Astrocyte of the spinal cord (primary cell): ENCODE measurements around the gene ARAP2.
A peak's percentile ranks its signal among the peaks of the same experiment; 100 is the strongest.

Source experiments
- DNase-seq: peaks from one replicate; pipeline ENCODE4 v3.0.0; 2011; ENCODE audit warnings: low read depth, low spot score
- H3K4me3 ChIP-seq: 2 replicates; pipeline ENCODE4 v1.5.1; 2011; ENCODE audit warnings: low read depth, mild to moderate bottlenecking, low read length, moderate library complexity
- in situ Hi-C: cut with HindIII; loops from 2 replicates; pipeline ENCODE4 v1.10.0; 2017; ENCODE audit warnings: low sequenced_read_pairs
- TF ChIP-seq, protein P1 (sequence below): IDR thresholded peaks from 2 replicates; pipeline ENCODE4 v1.5.1; 2012; ENCODE audit warnings: low read depth, mild to moderate bottlenecking, low read length, inconsistent platforms

Gene ARAP2

GRCh38 chr4:36064117-36064516, 180.2 kb downstream of the ARAP2 start:
- H3K4me3 ChIP-seq: no peak overlapping the region

DNA sequence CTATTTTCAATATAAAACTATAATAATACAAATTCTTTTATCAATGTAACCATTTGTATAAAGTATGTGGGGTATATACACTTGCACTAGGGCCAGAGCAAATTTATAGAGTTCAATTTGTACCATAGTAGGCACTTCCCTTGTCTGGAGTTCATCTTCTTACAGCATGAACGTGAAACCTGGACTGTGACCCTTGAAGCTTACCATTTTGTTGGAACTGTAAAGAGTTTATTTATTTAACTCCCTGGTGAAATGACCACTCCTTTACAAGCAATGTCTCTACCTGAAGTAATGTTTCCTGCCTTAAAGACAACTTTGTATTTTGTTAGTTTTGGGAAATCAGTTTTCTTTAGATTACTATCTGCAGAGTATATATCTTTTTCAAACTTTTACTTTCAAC, 188.2 kb downstream of the ARAP2 start:
- no peak for DNase-seq
- in situ Hi-C loops: no loop called here
- no peak overlapping the region for H3K4me3 ChIP-seq
- TF ChIP-seq, protein P1, sequence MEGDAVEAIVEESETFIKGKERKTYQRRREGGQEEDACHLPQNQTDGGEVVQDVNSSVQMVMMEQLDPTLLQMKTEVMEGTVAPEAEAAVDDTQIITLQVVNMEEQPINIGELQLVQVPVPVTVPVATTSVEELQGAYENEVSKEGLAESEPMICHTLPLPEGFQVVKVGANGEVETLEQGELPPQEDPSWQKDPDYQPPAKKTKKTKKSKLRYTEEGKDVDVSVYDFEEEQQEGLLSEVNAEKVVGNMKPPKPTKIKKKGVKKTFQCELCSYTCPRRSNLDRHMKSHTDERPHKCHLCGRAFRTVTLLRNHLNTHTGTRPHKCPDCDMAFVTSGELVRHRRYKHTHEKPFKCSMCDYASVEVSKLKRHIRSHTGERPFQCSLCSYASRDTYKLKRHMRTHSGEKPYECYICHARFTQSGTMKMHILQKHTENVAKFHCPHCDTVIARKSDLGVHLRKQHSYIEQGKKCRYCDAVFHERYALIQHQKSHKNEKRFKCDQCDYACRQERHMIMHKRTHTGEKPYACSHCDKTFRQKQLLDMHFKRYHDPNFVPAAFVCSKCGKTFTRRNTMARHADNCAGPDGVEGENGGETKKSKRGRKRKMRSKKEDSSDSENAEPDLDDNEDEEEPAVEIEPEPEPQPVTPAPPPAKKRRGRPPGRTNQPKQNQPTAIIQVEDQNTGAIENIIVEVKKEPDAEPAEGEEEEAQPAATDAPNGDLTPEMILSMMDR: no peak

More at GRCh38 chr4:36064117-36064516, 180.2 kb downstream of the ARAP2 start:
- no peak for DNase-seq
- in situ Hi-C loops: no loop called here
- TF ChIP-seq, protein P1: no peak

- DNase-seq: peak; percentile 69
- no peak overlapping the region for H3K4me3 ChIP-seq
- in situ Hi-C loops: no loop called here
- TF ChIP-seq, protein P1: no peak
Measured at GRCh38 chr4:36054694-36055422, 189.5 kb downstream of the ARAP2 start.

GRCh38 chr4:36053930-36054329, 190.4 kb downstream of the ARAP2 start:
- peak; percentile 87 for DNase-seq
- TF ChIP-seq, protein P1: no peak
- no peak overlapping the region for H3K4me3 ChIP-seq
- in situ Hi-C loops: no loop called here

DNA sequence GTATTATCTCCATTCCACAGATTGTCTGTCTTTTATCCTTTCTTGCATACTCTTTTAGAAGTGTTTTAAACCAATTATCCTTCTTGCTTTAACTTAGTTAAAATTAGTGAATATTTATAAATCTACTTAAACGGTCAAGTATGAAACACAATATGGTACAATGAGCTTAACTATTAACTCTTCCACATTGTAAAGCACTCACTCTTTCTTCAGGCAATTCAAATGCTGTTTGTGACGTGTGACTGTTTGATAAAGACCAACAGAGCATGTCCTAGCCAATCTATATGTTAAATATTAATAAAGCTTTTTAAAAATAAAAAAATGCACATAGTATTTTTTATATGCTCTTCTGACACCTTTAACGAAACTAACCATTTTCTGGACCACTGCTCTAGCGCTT, 192.7 kb downstream of the ARAP2 start:
- no peak for DNase-seq
- in situ Hi-C loops: no loop called here
- H3K4me3 ChIP-seq: no peak overlapping the region
- TF ChIP-seq, protein P1: no peak

DNA sequence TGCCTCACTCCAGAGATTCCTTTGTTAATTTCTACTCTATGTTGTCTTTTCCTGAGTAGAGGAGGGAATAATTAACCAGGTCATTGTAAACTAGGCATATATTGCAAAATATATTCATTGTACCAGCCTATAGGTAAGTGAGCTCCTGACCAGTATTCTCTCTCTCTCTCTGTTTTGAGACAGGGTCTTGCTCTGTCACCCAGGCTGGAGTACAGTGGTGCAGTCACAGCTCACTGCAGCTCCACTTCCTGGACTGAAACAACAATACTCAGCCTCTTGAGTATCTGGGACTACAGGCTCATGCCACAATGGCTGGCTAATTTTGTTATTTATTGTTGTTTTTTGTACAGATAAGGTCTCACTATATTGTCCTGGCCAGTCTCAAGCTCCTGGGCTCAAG, 198.3 kb downstream of the ARAP2 start:
- in situ Hi-C loops: no loop called here
- TF ChIP-seq, protein P1: no peak
- DNase-seq: no peak
- no peak overlapping the region for H3K4me3 ChIP-seq
